Measurements from ENCODE around the gene KCNQ2. TPM values are rescaled to one million over a fixed set of nuclear protein-coding genes. Genes with fewer than 3 reads are reported as not detected.

Gene KCNQ2
- total RNA-seq, 2 donors from 2014 or later: 1.8 to 3.0 TPM

DNA sequence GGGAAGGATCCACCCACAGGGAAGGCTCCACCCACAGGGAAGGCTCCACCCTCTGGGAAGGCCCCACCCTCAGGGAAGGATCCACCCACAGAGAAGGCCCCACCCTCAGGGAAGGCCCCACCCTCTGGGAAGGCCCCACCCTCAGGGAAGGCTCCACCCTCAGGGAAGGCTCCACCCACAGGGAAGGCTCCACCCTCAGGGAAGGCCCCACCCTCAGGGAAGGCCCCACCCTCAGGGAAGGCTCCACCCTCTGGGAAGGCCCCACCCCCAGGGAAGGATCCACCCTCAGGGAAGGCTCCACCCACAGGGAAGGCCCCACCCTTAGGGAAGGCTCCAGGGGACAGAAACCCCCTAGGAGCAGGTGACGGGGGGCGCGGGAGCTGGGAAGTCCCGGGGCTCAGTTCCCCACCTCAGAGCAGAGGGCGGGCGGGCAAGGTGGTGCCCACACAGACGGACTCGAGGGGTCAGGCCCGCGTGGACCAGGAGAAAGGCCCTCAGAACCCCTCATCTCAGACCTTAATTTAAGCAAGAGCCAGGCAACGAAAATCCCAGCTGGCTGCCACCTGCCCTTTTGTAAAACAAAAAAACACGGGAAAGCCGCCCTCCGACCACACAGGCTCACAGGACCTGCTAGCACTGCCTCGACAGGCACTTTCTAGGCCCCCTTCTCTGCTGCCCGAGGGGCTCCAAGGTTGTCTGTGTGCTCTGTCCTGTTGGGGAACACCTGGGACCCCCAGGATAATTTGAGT is 39.7 kb downstream of the KCNQ2 start:
- no peak overlapping the region for H3K27ac ChIP-seq
- no peaks in the 10 kb centered on the region for H3K27me3 ChIP-seq
- no peaks in the 10 kb centered on the region for H3K9me3 ChIP-seq
- intact Hi-C loops (cut with DNase I): no loop called here
- ATAC-seq: no peak
- no peak for DNase-seq
- no peak for TF ChIP-seq POLR2A (IDR thresholded peaks at IDR 0.05)
- TF ChIP-seq, protein P1, sequence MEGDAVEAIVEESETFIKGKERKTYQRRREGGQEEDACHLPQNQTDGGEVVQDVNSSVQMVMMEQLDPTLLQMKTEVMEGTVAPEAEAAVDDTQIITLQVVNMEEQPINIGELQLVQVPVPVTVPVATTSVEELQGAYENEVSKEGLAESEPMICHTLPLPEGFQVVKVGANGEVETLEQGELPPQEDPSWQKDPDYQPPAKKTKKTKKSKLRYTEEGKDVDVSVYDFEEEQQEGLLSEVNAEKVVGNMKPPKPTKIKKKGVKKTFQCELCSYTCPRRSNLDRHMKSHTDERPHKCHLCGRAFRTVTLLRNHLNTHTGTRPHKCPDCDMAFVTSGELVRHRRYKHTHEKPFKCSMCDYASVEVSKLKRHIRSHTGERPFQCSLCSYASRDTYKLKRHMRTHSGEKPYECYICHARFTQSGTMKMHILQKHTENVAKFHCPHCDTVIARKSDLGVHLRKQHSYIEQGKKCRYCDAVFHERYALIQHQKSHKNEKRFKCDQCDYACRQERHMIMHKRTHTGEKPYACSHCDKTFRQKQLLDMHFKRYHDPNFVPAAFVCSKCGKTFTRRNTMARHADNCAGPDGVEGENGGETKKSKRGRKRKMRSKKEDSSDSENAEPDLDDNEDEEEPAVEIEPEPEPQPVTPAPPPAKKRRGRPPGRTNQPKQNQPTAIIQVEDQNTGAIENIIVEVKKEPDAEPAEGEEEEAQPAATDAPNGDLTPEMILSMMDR (IDR thresholded peaks at IDR 0.05): no peak
- no peak overlapping the region for H3K4me3 ChIP-seq
- no peaks in the 10 kb centered on the region for H3K36me3 ChIP-seq (replicated peaks in 1 of 2; ENCODE audit: insufficient read depth in 1 of 2, low read depth in 2 of 2)
- no peaks in the 10 kb centered on the region for H3K4me1 ChIP-seq
- 72 to 83% methylated on average over 13 to 15 of the region's 16 CpGs for WGBS, 2 donors

DNA sequence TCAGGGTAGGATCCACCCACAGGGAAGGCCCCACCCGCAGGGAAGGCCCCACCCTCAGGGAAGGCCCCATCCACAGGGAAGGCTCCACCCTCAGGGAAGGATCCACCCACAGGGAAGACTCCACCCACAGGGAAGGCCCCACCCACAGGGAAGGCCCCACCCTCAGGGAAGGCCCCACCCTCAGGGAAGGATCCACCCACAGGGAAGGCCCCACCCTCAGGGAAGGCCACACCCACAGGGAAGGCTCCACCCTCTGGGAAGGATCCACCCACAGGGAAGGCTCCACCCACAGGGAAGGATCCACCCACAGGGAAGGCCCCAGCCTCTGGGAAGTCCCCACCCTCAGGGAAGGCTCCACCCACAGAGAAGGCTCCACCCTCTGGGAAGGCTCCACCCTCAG is 40.5 kb downstream of the KCNQ2 start:
- no peaks in the 10 kb centered on the region for H3K4me1 ChIP-seq
- no peak for DNase-seq
- no peak for ATAC-seq
- H3K27me3 ChIP-seq: no peaks in the 10 kb centered on the region
- H3K36me3 ChIP-seq (replicated peaks in 1 of 2; ENCODE audit: insufficient read depth in 1 of 2, low read depth in 2 of 2): no peaks in the 10 kb centered on the region
- WGBS, 2 donors: no CpG with 5 or more reads among the region's 1 CpG
- no peaks in the 10 kb centered on the region for H3K9me3 ChIP-seq
- H3K4me3 ChIP-seq: no peak overlapping the region
- intact Hi-C loops (cut with DNase I): no loop called here
- no peak overlapping the region for H3K27ac ChIP-seq
- TF ChIP-seq, protein P1 (IDR thresholded peaks at IDR 0.05): no peak
- no peak for TF ChIP-seq POLR2A (IDR thresholded peaks at IDR 0.05)

DNA sequence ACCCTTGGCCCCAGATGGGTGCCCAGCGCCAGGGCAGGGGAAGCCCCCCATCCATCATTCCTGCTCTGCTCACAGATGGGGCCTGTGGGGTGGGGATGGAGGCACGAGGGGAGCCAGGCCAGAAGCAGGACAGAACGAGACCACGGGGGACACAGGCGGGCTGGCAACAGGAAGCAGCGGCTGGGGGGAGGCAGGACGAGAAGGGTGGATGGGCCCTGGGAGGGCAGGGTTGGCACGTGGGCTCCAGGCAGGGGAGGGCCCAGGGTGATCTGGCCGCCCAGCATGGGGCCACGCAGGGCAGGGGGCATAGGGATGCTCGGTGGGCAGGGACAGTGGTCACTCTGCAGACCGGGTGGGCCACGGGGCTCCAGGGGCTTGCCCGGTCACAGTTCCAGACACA is 41.6 kb downstream of the KCNQ2 start:
- Histone ChIP-seq H3K27ac (no peak overlapping the region), H3K4me3 (no peak overlapping the region), H3K4me1 (no peaks in the 10 kb centered on the region), H3K27me3 (no peaks in the 10 kb centered on the region), H3K36me3 (replicated peaks in 1 of 2; ENCODE audit: insufficient read depth in 1 of 2, low read depth in 2 of 2) (no peaks in the 10 kb centered on the region), H3K9me3 (no peaks in the 10 kb centered on the region)
- TF ChIP-seq, protein P1 (IDR thresholded peaks at IDR 0.05): no peak
- TF ChIP-seq POLR2A (IDR thresholded peaks at IDR 0.05): no peak
- DNase-seq (no peak), ATAC-seq (no peak)
- intact Hi-C loops (cut with DNase I): no loop called here
- 70 to 85% methylated on average over 13 of the region's 14 CpGs for WGBS, 2 donors

DNA sequence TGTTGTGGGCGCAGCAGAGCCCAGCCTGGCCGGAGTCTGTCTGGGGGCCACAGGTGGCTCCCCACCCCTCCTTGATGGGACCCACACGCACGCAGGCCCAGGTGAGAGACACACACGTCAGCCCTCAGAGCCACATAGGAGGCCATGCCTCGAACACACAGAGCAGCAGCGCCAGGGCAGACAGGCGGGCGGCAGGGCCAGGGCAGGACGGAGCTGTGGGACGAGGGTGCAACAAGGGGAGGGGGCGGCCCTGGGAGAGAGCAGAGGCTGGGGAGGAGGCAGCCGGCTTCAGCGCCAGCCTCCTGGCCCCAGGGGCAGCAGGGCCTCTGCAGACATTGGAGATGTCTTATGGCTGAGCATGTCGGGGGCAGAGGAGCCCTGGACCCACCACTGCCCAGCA is 42.5 kb downstream of the KCNQ2 start:
- Histone ChIP-seq H3K9me3 (no peaks in the 10 kb centered on the region), H3K4me1 (no peaks in the 10 kb centered on the region), H3K4me3 (no peak overlapping the region), H3K27me3 (no peaks in the 10 kb centered on the region), H3K36me3 (replicated peaks in 1 of 2; ENCODE audit: insufficient read depth in 1 of 2, low read depth in 2 of 2) (no peaks in the 10 kb centered on the region), H3K27ac (no peak overlapping the region)
- 69 to 71% methylated on average over 9 to 15 of the region's 15 CpGs for WGBS, 2 donors
- ATAC-seq: no peak
- no peak for TF ChIP-seq POLR2A (IDR thresholded peaks at IDR 0.05)
- TF ChIP-seq, protein P1 (IDR thresholded peaks at IDR 0.05): no peak
- DNase-seq: no peak
- intact Hi-C loops (cut with DNase I): no loop called here
